ENCODE results near the gene RAB24. TPM values are rescaled to one million over a fixed set of nuclear protein-coding genes. Genes with fewer than 3 reads are reported as not detected.
A peak's percentile ranks its signal among the peaks of the same experiment; 100 is the strongest.

The RAB24 gene
- total and polyA plus RNA-seq, 2 experiments from 2014 or later, result 27.1 to 27.7 TPM

- H3K27ac Mint-ChIP-seq, result peak overlapping the region; percentile 69
- H3K4me3 Mint-ChIP-seq, result no peak overlapping the region
- no peaks in the 10 kb centered on the region for H3K27me3 ChIP-seq (ENCODE audit: insufficient read depth)
- no peaks in the 10 kb centered on the region; the same call in 2 of the 3 replicates for H3K9me3 Mint-ChIP-seq
- peaks cover 30% of the 10 kb centered on the region for H4K20me1 ChIP-seq (replicated peaks; ENCODE audit: insufficient read depth)
- no peaks in the 10 kb centered on the region for H3K4me1 ChIP-seq (ENCODE audit: insufficient read depth)
- TF ChIP-seq ETS1 (IDR thresholded peaks at IDR 0.05) (no peak), ZNF114 (CRISPR knock-in tag; IDR thresholded peaks at IDR 0.05) (no peak), ZNF331 (CRISPR knock-in tag; IDR thresholded peaks at IDR 0.05; ENCODE audit: low read depth) (no peak), CTCF (conservative IDR thresholded peaks at IDR 0.05; ENCODE audit: low read depth in 2 of 2) (no peak), POLR2AphosphoS5 (IDR thresholded peaks at IDR 0.05; ENCODE audit: low read depth) (no peak), EZH2phosphoT487 (IDR thresholded peaks at IDR 0.05; ENCODE audit: unreplicated experiment) (no peak), CREB1 (CRISPR knock-in tag; IDR thresholded peaks at IDR 0.05; ENCODE audit: low read depth) (no peak), REST (IDR thresholded peaks at IDR 0.05; ENCODE audit: unreplicated experiment) (no peak), ZNF462 (CRISPR knock-in tag; IDR thresholded peaks at IDR 0.05) (no peak), NANOG (IDR thresholded peaks at IDR 0.05; ENCODE audit: borderline replicate concordance) (no peak), STAT1 (IDR thresholded peaks at IDR 0.05; ENCODE audit: unreplicated experiment) (no peak), JUNB (IDR thresholded peaks at IDR 0.05; ENCODE audit: unreplicated experiment) (no peak), EZH2 (IDR thresholded peaks at IDR 0.05; ENCODE audit: low read depth, unreplicated experiment) (no peak)
- no peak overlapping the region for H2AFZ ChIP-seq
- H3K27me3 Mint-ChIP-seq (ENCODE audit: insufficient read depth, low read depth, poor library complexity), result peaks cover 12% of the 10 kb centered on the region
- H3K79me2 ChIP-seq (replicated peaks; ENCODE audit: insufficient read depth), result peaks cover 11% of the 10 kb centered on the region; the same call in 1 of the 2 replicates
- no peaks in the 10 kb centered on the region for H3K4me1 Mint-ChIP-seq
- H3K4me2 ChIP-seq, result no peak overlapping the region
- no peak for DNase-seq (ENCODE audit: low spot score)
- no peaks in the 10 kb centered on the region for H3K9me2 ChIP-seq (ENCODE audit: insufficient read depth)
- no peaks in the 10 kb centered on the region; the same call in 1 of the 2 replicates for H3F3A ChIP-seq (replicated peaks; ENCODE audit: low read depth)
- no peak for ATAC-seq
- H3K36me3 ChIP-seq (ENCODE audit: insufficient read depth), result peaks cover 60% of the 10 kb centered on the region
- peak overlapping the region; percentile 80; the same call in 1 of the 2 replicates for H3K27ac ChIP-seq (ENCODE audit: low read depth)
- peaks cover 90% of the 10 kb centered on the region for H3K36me3 Mint-ChIP-seq (ENCODE audit: low read depth)
- no peak overlapping the region for H3K4me3 ChIP-seq
Measured at GRCh38 chr5:177269976-177270375, 33.5 kb downstream of the RAB24 start.

Measured in GM23338 (cell line).